OCI-LY1 (cell line): ENCODE measurements around the gene SORBS1.

Source experiments
- CTCF ChIP-seq: fragments of 200-600 bp; sonication (generic), shearing (Covaris generic); IDR thresholded peaks from 2 replicates; pipeline ENCODE4 v1.5.1; 2017; ENCODE audit warnings: mild to moderate bottlenecking, antibody characterized with exemption, low read length, moderate library complexity, mixed read lengths
- EZH2 ChIP-seq: fragments of 200-600 bp; sonication (generic), shearing (Covaris generic); IDR thresholded peaks from 2 replicates; pipeline ENCODE4 v1.8.0; 2017; ENCODE audit warnings: borderline replicate concordance, mixed run types, mild to moderate bottlenecking, antibody characterized with exemption, low read length, moderate library complexity, mixed read lengths

- TF ChIP-seq CTCF = no peak
- no peak for TF ChIP-seq EZH2
Observed at GRCh38 chr10:95559896-95560277, 1.3 kb downstream of the SORBS1 start.
